SK-N-SH (cell line): ENCODE data around the gene ZNF530. TPM values are rescaled to one million over a fixed set of nuclear protein-coding genes. Genes with fewer than 3 reads are reported as not detected.

Experiments
- CTCF ChIA-PET: fragments of 300-600, 350-600 bp; formaldehyde crosslinking; extraction: SDS; loops from one replicate; lab custom pipeline; 2021; lab: Yijun Ruan, JAX
- POLR2A ChIA-PET: fragments of 350-600 bp; sonication (Branson Sonifier 250); formaldehyde crosslinking; extraction: SDS; loops from one replicate; lab custom pipeline; 2020; ENCODE audit warnings: antibody characterized with exemption, inconsistent platforms; lab: Yijun Ruan, JAX
- DNase-seq: peaks from one replicate; pipeline ENCODE4 v3.0.0; 2012
- H2AFZ ChIP-seq: fragments of 200-600 bp; sonication (generic); 2 replicates; pipeline ENCODE4 v1.8.1; 2016; ENCODE audit warnings: antibody characterized with exemption, mild to moderate bottlenecking, low read depth
- H3F3A ChIP-seq: fragments of 200-600 bp; sonication (generic); replicated peaks from 2 replicates; pipeline ENCODE3; 2016; ENCODE audit warnings: antibody characterized with exemption, mild to moderate bottlenecking; ENCODE audit not compliant: insufficient read depth
- H3K27ac ChIP-seq, 2 experiments: fragments of 200-500 bp in 1 of 2; fragments of 200-600 bp in 1 of 2; sonication (Bioruptor generic) in 1 of 2; sonication (generic), shearing (Covaris generic) in 1 of 2; 2 replicates each; pipeline versions ENCODE4 v1.5.1 to v1.6.1; 2014 to 2016; ENCODE audit warnings: low read depth in 2 of 2, inconsistent platforms in 1 of 2, low read length in 1 of 2, mild to moderate bottlenecking in 1 of 2, mixed read lengths in 1 of 2
- H3K27me3 ChIP-seq: fragments of 200-600 bp; sonication (generic), shearing (Covaris generic); 2 replicates; pipeline ENCODE4 v1.6.1; 2016; ENCODE audit warnings: mixed run types; ENCODE audit not compliant: insufficient read depth
- H3K36me3 ChIP-seq, 2 experiments: fragments of 200-500 bp in 1 of 2; fragments of 200-600 bp in 1 of 2; sonication (Bioruptor generic) in 1 of 2; sonication (generic) in 1 of 2; replicated peaks in 1 of 2; 2 replicates each; pipeline versions ENCODE3 to v1.5.1; 2014 to 2016; ENCODE audit warnings: low read length in 1 of 2, mild to moderate bottlenecking in 1 of 2; ENCODE audit not compliant: insufficient read depth in 2 of 2, control insufficient read depth in 1 of 2
- H3K4me1 ChIP-seq, 2 experiments: fragments of 200-500 bp in 1 of 2; fragments of 200-600 bp in 1 of 2; sonication (Bioruptor generic) in 1 of 2; sonication (generic), shearing (Covaris generic) in 1 of 2; 2 replicates each; pipeline versions ENCODE4 v1.5.1 to v1.6.1; 2014 to 2016; ENCODE audit warnings: low read depth in 1 of 2, low read length in 1 of 2, mixed run types in 1 of 2; ENCODE audit not compliant: insufficient read depth in 2 of 2, control insufficient read depth in 1 of 2
- H3K4me2 ChIP-seq: fragments of 200-600 bp; sonication (generic), shearing (Covaris generic); 2 replicates; pipeline ENCODE4 v1.6.1; 2017; ENCODE audit warnings: mixed run types
- H3K4me3 ChIP-seq, 2 experiments: fragments of 200-500 bp in 1 of 2; fragments of 200-600 bp in 1 of 2; sonication (Bioruptor generic) in 1 of 2; sonication (generic), shearing (Covaris generic) in 1 of 2; 2 replicates each; pipeline versions ENCODE4 v1.5.1 to v1.8.1; 2014 to 2016; ENCODE audit warnings: low read depth in 2 of 2, inconsistent platforms in 1 of 2, low read length in 1 of 2, mild to moderate bottlenecking in 1 of 2, mixed read lengths in 1 of 2, moderate library complexity in 1 of 2
- H3K79me2 ChIP-seq: fragments of 200-600 bp; sonication (generic); 2 replicates; pipeline ENCODE4 v1.8.1; 2017; ENCODE audit warnings: mild to moderate bottlenecking; ENCODE audit not compliant: insufficient read depth
- H3K9ac ChIP-seq: fragments of 200-600 bp; sonication (generic); 2 replicates; pipeline ENCODE4 v1.6.1; 2017; ENCODE audit warnings: mixed run types
- H3K9me2 ChIP-seq: fragments of 200-600 bp; sonication (generic); 2 replicates; pipeline ENCODE4 v1.6.1; 2017; ENCODE audit warnings: mixed run types
- H3K9me3 ChIP-seq: fragments of 200-600 bp; sonication (generic); 2 replicates; pipeline ENCODE4 v1.6.1; 2017; ENCODE audit warnings: mixed run types, mild to moderate bottlenecking, moderate library complexity
- H4K20me1 ChIP-seq: fragments of 200-600 bp; sonication (generic); 2 replicates; pipeline ENCODE4 v1.6.1; 2017; ENCODE audit warnings: mild to moderate bottlenecking, mixed run types; ENCODE audit not compliant: insufficient read depth
- EZH2phosphoT487 ChIP-seq: fragments of 200-600 bp; sonication (generic); IDR thresholded peaks from 2 replicates; pipeline ENCODE4 v1.6.1; 2017; ENCODE audit warnings: low read depth, mixed run types, mild to moderate bottlenecking, antibody characterized with exemption, moderate library complexity, borderline replicate concordance
- MAX ChIP-seq: IDR thresholded peaks from 2 replicates; pipeline ENCODE4 v1.4.0; 2012; ENCODE audit warnings: low read depth
- NFIC ChIP-seq: IDR thresholded peaks from 2 replicates; pipeline ENCODE4 v1.4.0; 2012; ENCODE audit warnings: borderline replicate concordance
- RXRA ChIP-seq: IDR thresholded peaks from 2 replicates; pipeline ENCODE4 v1.4.0; 2012; ENCODE audit warnings: low read depth, mild to moderate bottlenecking, borderline replicate concordance
- SIN3A ChIP-seq: IDR thresholded peaks from 2 replicates; pipeline ENCODE4 v1.6.1; 2012; ENCODE audit warnings: low read depth, mild to moderate bottlenecking, low read length, moderate library complexity, borderline replicate concordance
- YY1 ChIP-seq: IDR thresholded peaks from 2 replicates; pipeline ENCODE4 v1.4.0; 2012; ENCODE audit warnings: low read depth, mild to moderate bottlenecking
- WGBS: methylation state at CpG from one replicate; pipeline ENCODE4 v1.1.6; 2017; ENCODE audit warnings: low lambda C conversion rate; 5-methylcytosine and 5-hydroxymethylcytosine counted together
- polyA plus RNA-seq, 3 experiments: library from polyadenylated mRNA; depleted of rRNA; stranded (reverse); fragments of >200 nt; gene quantifications; 2 replicates each; pipeline ENCODE4 v1.2.3, GENCODE V29; 2012

ZNF530 gene
- polyA plus RNA-seq, 1 of the 3 experiments (the other 2 are of a cell fraction): 4.6 TPM

GRCh38 chr19:57656346-57656745 is 56.7 kb downstream of the ZNF530 start:
- WGBS: 11% methylated on average over 1 of the region's 1 CpG
- Histone ChIP-seq H3K27ac (no peak overlapping the region), H3K9me2 (no peaks in the 10 kb centered on the region), H3K36me3 (no peaks in the 10 kb centered on the region), H3K4me1 (no peaks in the 10 kb centered on the region), H3K79me2 (no peaks in the 10 kb centered on the region), H3K4me3 (no peak overlapping the region)
- CTCF ChIA-PET: no interaction called here
- no peak for TF ChIP-seq SIN3A
- no peak for TF ChIP-seq RXRA
- no peak for TF ChIP-seq MAX
- TF ChIP-seq EZH2phosphoT487: no peak
- no peak for TF ChIP-seq NFIC
- TF ChIP-seq YY1: no peak
- TF ChIP-seq, all 33 proteins: peak for 0
- Histone ChIP-seq H2AFZ (no peak overlapping the region), H3F3A (no peaks in the 10 kb centered on the region), H4K20me1 (no peaks in the 10 kb centered on the region), H3K9me3 (no peaks in the 10 kb centered on the region), H3K27me3 (no peaks in the 10 kb centered on the region), H3K4me2 (no peak overlapping the region), H3K9ac (no peak overlapping the region)
- POLR2A ChIA-PET: no interaction called here
- no peak for DNase-seq

Other genes with a start within 250 kb of the ZNF530 start
- 2.5 and 3.7 TPM in 2 replicates for gene ZNF304, start 248.6 kb upstream of the ZNF530 start, polyA plus RNA-seq (2012; rRNA removed)
- 21.0 and 22.2 TPM in 2 replicates for gene TRAPPC2B, start 236.3 kb upstream of the ZNF530 start, polyA plus RNA-seq (2012; rRNA removed)
- 1.5 and 1.7 TPM in 2 replicates for gene ZNF547, start 236.3 kb upstream of the ZNF530 start, polyA plus RNA-seq (2012; rRNA removed)
- 6.8 and 7.7 TPM in 2 replicates for gene ZNF548, start 210.0 kb upstream of the ZNF530 start, polyA plus RNA-seq (2012; rRNA removed)
- 3.9 and 5.0 TPM in 2 replicates for gene ZNF17, start 188.7 kb upstream of the ZNF530 start, polyA plus RNA-seq (2012; rRNA removed)
- 12.6 and 14.9 TPM in 2 replicates for gene ZNF749, start 164.6 kb upstream of the ZNF530 start, polyA plus RNA-seq (2012; rRNA removed)
- 0.03 and 0.06 TPM in 2 replicates for gene VN1R1, start 142.7 kb upstream of the ZNF530 start, polyA plus RNA-seq (2012; rRNA removed)
- gene ZNF772, start 122.3 kb upstream of the ZNF530 start, polyA plus RNA-seq (2012; rRNA removed): 0.99 and 1.2 TPM in 2 replicates
- 7.8 and 10.4 TPM in 2 replicates for gene ZNF419, start 112.1 kb upstream of the ZNF530 start, polyA plus RNA-seq (2012; rRNA removed)
- 6.6 and 9.0 TPM in 2 replicates for gene ZNF773, start 99.9 kb upstream of the ZNF530 start, polyA plus RNA-seq (2012; rRNA removed)
- gene ZNF549, start 72.5 kb upstream of the ZNF530 start, polyA plus RNA-seq (2012; rRNA removed): 2.4 and 3.3 TPM in 2 replicates
- gene ZNF550, start 40.0 kb upstream of the ZNF530 start, polyA plus RNA-seq (2012; rRNA removed): 5.7 and 7.1 TPM in 2 replicates
- 2.0 and 2.8 TPM in 2 replicates for gene ZNF416, start 21.0 kb upstream of the ZNF530 start, polyA plus RNA-seq (2012; rRNA removed)
- 2.1 and 2.4 TPM in 2 replicates for gene ZIK1, start 15.7 kb upstream of the ZNF530 start, polyA plus RNA-seq (2012; rRNA removed)
- gene ZNF134, start 14.4 kb downstream of the ZNF530 start, polyA plus RNA-seq (2012; rRNA removed): 9.6 and 9.8 TPM in 2 replicates
- gene ZNF211, start 33.3 kb downstream of the ZNF530 start, polyA plus RNA-seq (2012; rRNA removed): 8.6 and 10.7 TPM in 2 replicates
- gene ZSCAN4, start 69.0 kb downstream of the ZNF530 start, polyA plus RNA-seq (2012; rRNA removed): not detected in 2 replicates
- 4.9 and 5.9 TPM in 2 replicates for gene ZNF551, start 82.1 kb downstream of the ZNF530 start, polyA plus RNA-seq (2012; rRNA removed)
- gene ZNF154, start 109.3 kb downstream of the ZNF530 start, polyA plus RNA-seq (2012; rRNA removed): not detected in 2 replicates
- not detected in 2 replicates for gene ZNF671, start 127.7 kb downstream of the ZNF530 start, polyA plus RNA-seq (2012; rRNA removed)
- gene ZNF776, start 146.9 kb downstream of the ZNF530 start, polyA plus RNA-seq (2012; rRNA removed): 7.5 and 10.0 TPM in 2 replicates
- 3.5 and 3.7 TPM in 2 replicates for gene ZNF586, start 169.8 kb downstream of the ZNF530 start, polyA plus RNA-seq (2012; rRNA removed)
- gene ZNF552, start 215.0 kb downstream of the ZNF530 start, polyA plus RNA-seq (2012; rRNA removed): 3.2 and 4.4 TPM in 2 replicates
- gene ZNF587B, start 230.4 kb downstream of the ZNF530 start, polyA plus RNA-seq (2012; rRNA removed): 2.4 and 4.5 TPM in 2 replicates
- gene ZNF587, start 250.0 kb downstream of the ZNF530 start, polyA plus RNA-seq (2012; rRNA removed): 7.4 and 12.1 TPM in 2 replicates